Stimulated activated CD8-positive, alpha-beta memory T cell treated with anti-CD3 and anti-CD28 coated beads, Interleukin-7, amount 100 ng/mL, for 48 hours (primary cell): Measurements from ENCODE around the gene DLGAP1.

Experiments
- DNase-seq, 2 donors: peaks; one replicate each; pipeline ENCODE4 v3.0.0-alpha.2; 2020; ENCODE audit warnings: low read depth in 1 of 2; ENCODE audit errors: extremely low read depth in 1 of 2

The DLGAP1 gene

GRCh38 chr18:3910512-3910911 lies 544.6 kb downstream of the DLGAP1 start:
- no peak for DNase-seq

- no peak for DNase-seq
Observed at GRCh38 chr18:3907955-3908354, 547.2 kb downstream of the DLGAP1 start.

- DNase-seq, result no peak
Observed at GRCh38 chr18:3906116-3906750, 548.9 kb downstream of the DLGAP1 start.

- DNase-seq, result no peak
Observed at GRCh38 chr18:3903337-3903736, 551.8 kb downstream of the DLGAP1 start.

- no peak for DNase-seq
Observed at GRCh38 chr18:3902676-3903075, 552.4 kb downstream of the DLGAP1 start.

- no peak for DNase-seq
Observed at GRCh38 chr18:3901811-3902210, 553.3 kb downstream of the DLGAP1 start.

GRCh38 chr18:3901042-3901441 lies 554.1 kb downstream of the DLGAP1 start:
- no peak for DNase-seq

GRCh38 chr18:3900327-3900726 lies 554.8 kb downstream of the DLGAP1 start:
- no peak for DNase-seq

GRCh38 chr18:3898861-3899613 lies 556.1 kb downstream of the DLGAP1 start:
- DNase-seq, result no peak

- DNase-seq, result no peak
Observed at GRCh38 chr18:3892152-3892551, 563.0 kb downstream of the DLGAP1 start.

- DNase-seq, result no peak
Observed at GRCh38 chr18:3891245-3891644, 563.9 kb downstream of the DLGAP1 start.

- DNase-seq, result no peak
Observed at GRCh38 chr18:3889803-3890202, 565.3 kb downstream of the DLGAP1 start.

GRCh38 chr18:3889121-3889520 lies 566.0 kb downstream of the DLGAP1 start:
- DNase-seq, result no peak

GRCh38 chr18:3886575-3887322 lies 568.4 kb downstream of the DLGAP1 start:
- DNase-seq, result no peak

GRCh38 chr18:3885209-3885792 lies 569.8 kb downstream of the DLGAP1 start:
- DNase-seq, result no peak

GRCh38 chr18:3879836-3880120 lies 575.3 kb downstream of the DLGAP1 start:
- DNase-seq, result no peak

- DNase-seq, result no peak
Observed at GRCh38 chr18:3879114-3879835, 575.8 kb downstream of the DLGAP1 start.

- DNase-seq, result no peak
Observed at GRCh38 chr18:3878401-3878800, 576.7 kb downstream of the DLGAP1 start.

- DNase-seq, result no peak
Observed at GRCh38 chr18:3877678-3878077, 577.4 kb downstream of the DLGAP1 start.

GRCh38 chr18:3875961-3876360 lies 579.1 kb downstream of the DLGAP1 start:
- no peak for DNase-seq

GRCh38 chr18:3875376-3875775 lies 579.7 kb downstream of the DLGAP1 start:
- no peak for DNase-seq
